ENCODE data around the gene LDLRAD3.

The LDLRAD3 gene

GRCh38 chr11:36240173-36240572 is 296.3 kb downstream of the LDLRAD3 start:
- no peak for DNase-seq (ENCODE audit: low read depth)

- no peak for DNase-seq (ENCODE audit: low read depth)
Observed at GRCh38 chr11:36240801-36241200, 296.9 kb downstream of the LDLRAD3 start.

GRCh38 chr11:36241497-36241896 is 297.6 kb downstream of the LDLRAD3 start:
- no peak for DNase-seq (ENCODE audit: low read depth)

- no peak for DNase-seq (ENCODE audit: low read depth)
Observed at GRCh38 chr11:36243641-36244040, 299.8 kb downstream of the LDLRAD3 start.

- no peak for DNase-seq (ENCODE audit: low read depth)
Observed at GRCh38 chr11:36247493-36247892, 303.6 kb downstream of the LDLRAD3 start.

- no peak for DNase-seq (ENCODE audit: low read depth)
Observed at GRCh38 chr11:36248436-36248835, 304.6 kb downstream of the LDLRAD3 start.

- no peak for DNase-seq (ENCODE audit: low read depth)
Observed at GRCh38 chr11:36249246-36249645, 305.4 kb downstream of the LDLRAD3 start.

- DNase-seq (ENCODE audit: low read depth): no peak
Observed at GRCh38 chr11:36251823-36252222, 308.0 kb downstream of the LDLRAD3 start.

- DNase-seq (ENCODE audit: low read depth): no peak
Observed at GRCh38 chr11:36253238-36253637, 309.4 kb downstream of the LDLRAD3 start.

GRCh38 chr11:36254713-36255112 is 310.9 kb downstream of the LDLRAD3 start:
- DNase-seq (ENCODE audit: low read depth): no peak

GRCh38 chr11:36257351-36257750 is 313.5 kb downstream of the LDLRAD3 start:
- no peak for DNase-seq (ENCODE audit: low read depth)

- no peak for DNase-seq (ENCODE audit: low read depth)
Observed at GRCh38 chr11:36258730-36259360, 315.0 kb downstream of the LDLRAD3 start.

GRCh38 chr11:36261094-36261493 is 317.2 kb downstream of the LDLRAD3 start:
- no peak for DNase-seq (ENCODE audit: low read depth)

- DNase-seq (ENCODE audit: low read depth): no peak
Observed at GRCh38 chr11:36264011-36264972, 320.4 kb downstream of the LDLRAD3 start.

GRCh38 chr11:36264973-36265344 is 321.1 kb downstream of the LDLRAD3 start:
- no peak for DNase-seq (ENCODE audit: low read depth)

GRCh38 chr11:36265793-36266628 is 322.1 kb downstream of the LDLRAD3 start:
- peak; percentile 32 for DNase-seq (ENCODE audit: low read depth)

GRCh38 chr11:36266767-36267166 is 322.9 kb downstream of the LDLRAD3 start:
- no peak for DNase-seq (ENCODE audit: low read depth)

GRCh38 chr11:36268337-36268985 is 324.6 kb downstream of the LDLRAD3 start:
- no peak for DNase-seq (ENCODE audit: low read depth)

- DNase-seq (ENCODE audit: low read depth): no peak
Observed at GRCh38 chr11:36270701-36271100, 326.8 kb downstream of the LDLRAD3 start.

GRCh38 chr11:36271794-36272407 is 328.0 kb downstream of the LDLRAD3 start:
- no peak for DNase-seq (ENCODE audit: low read depth)

- DNase-seq (ENCODE audit: low read depth): no peak
Observed at GRCh38 chr11:36273110-36273509, 329.2 kb downstream of the LDLRAD3 start.

Measured in stimulated activated CD8-positive, alpha-beta memory T cell treated with anti-CD3 and anti-CD28 coated beads, Interleukin-7, amount 100 ng/mL, for 24 hours (primary cell).